HCT116 (cell line): ENCODE results near the gene PLCG2.

ENCODE experiments used
- EZH2 ChIP-seq: fragments of 200-600 bp; sonication (generic); IDR thresholded peaks from 2 replicates; pipeline ENCODE4 v1.6.1; 2017; ENCODE audit warnings: antibody characterized with exemption, mixed run types
- POLR2AphosphoS5 ChIP-seq: IDR thresholded peaks from 2 replicates; pipeline ENCODE4 v1.6.1; 2011; ENCODE audit warnings: mild to moderate bottlenecking, low read depth, low read length, moderate library complexity
- RAD21 ChIP-seq: IDR thresholded peaks from 2 replicates; pipeline ENCODE4 v1.6.1; 2012; ENCODE audit warnings: low read depth, mild to moderate bottlenecking
- ZFX ChIP-seq: fragments of 450-650 bp; IDR thresholded peaks from 2 replicates; pipeline ENCODE4 v1.6.1; 2017
- TF ChIP-seq, protein P1 (sequence below), 3 experiments: fragments of 200-600 bp in 1 of 3; sonication (generic) in 1 of 3; IDR thresholded peaks in 2 of 3; conservative IDR thresholded peaks in 1 of 3; 2 replicates each; pipeline ENCODE4 v1.5.1; 2012 to 2017; ENCODE audit warnings: low read depth in 2 of 3, low read length in 2 of 3, antibody characterized with exemption in 1 of 3, borderline replicate concordance in 1 of 3, control low read depth in 1 of 3, mild to moderate bottlenecking in 1 of 3, mixed read lengths in 1 of 3, mixed run types in 1 of 3, moderate library complexity in 1 of 3; ENCODE audit not compliant: insufficient read depth in 1 of 3

DNA sequence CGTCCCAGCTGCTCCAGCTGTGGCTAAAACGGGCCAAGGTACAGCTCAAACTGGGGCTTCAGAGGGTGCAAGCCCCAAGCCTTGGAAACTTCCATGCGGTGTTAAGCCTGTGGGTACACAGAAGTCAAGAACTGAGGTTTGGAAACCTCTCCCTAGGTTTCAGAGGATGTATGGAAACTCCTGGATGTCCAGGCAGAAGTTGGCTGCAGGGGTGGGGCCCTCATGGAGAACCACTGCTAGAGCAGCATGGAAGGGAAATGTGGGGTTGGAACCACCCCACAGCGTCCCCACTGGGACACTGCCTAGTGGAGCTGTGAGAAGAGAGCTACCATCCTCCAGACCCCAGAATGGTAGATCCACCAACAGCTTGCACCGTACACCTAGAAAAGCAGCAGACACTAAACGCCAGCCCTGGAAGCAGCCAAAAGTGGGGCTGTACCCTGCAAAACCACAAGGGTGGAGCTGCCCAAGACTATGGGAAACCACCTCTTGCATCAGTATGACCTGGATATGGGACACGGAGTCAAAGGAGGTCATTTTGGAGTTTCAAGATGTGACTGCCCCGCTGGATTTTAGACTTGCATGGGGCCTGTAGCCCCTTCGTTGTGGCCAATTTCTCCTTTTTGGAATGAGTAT, 230.0 kb downstream of the PLCG2 start:
- TF ChIP-seq, protein P1, sequence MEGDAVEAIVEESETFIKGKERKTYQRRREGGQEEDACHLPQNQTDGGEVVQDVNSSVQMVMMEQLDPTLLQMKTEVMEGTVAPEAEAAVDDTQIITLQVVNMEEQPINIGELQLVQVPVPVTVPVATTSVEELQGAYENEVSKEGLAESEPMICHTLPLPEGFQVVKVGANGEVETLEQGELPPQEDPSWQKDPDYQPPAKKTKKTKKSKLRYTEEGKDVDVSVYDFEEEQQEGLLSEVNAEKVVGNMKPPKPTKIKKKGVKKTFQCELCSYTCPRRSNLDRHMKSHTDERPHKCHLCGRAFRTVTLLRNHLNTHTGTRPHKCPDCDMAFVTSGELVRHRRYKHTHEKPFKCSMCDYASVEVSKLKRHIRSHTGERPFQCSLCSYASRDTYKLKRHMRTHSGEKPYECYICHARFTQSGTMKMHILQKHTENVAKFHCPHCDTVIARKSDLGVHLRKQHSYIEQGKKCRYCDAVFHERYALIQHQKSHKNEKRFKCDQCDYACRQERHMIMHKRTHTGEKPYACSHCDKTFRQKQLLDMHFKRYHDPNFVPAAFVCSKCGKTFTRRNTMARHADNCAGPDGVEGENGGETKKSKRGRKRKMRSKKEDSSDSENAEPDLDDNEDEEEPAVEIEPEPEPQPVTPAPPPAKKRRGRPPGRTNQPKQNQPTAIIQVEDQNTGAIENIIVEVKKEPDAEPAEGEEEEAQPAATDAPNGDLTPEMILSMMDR (IDR thresholded peaks at IDR 0.05 in 2 of 3, conservative IDR thresholded peaks at IDR 0.05 in 1 of 3; ENCODE audit: borderline replicate concordance in 1 of 3, insufficient read depth in 1 of 3, low read depth in 2 of 3, low read length in 2 of 3), result no peak
- no peak for TF ChIP-seq RAD21
- TF ChIP-seq ZFX, result no peak
- TF ChIP-seq POLR2AphosphoS5, result no peak
- no peak for TF ChIP-seq EZH2
